HepG2 (cell line): Measurements from ENCODE around the gene SERPINA6. TPM values are rescaled to one million over a fixed set of nuclear protein-coding genes. Genes with fewer than 3 reads are reported as not detected.

Source experiments
- ATF1 ChIP-seq: IDR thresholded peaks from 2 replicates; pipeline ENCODE4 v1.6.1; 2016; ENCODE audit warnings: mild to moderate bottlenecking, control low read depth
- ATF5 ChIP-seq: sonication (generic); formaldehyde crosslinking; IDR thresholded peaks from 2 replicates; pipeline ENCODE4 v1.4.0; 2020; ENCODE audit warnings: mild to moderate bottlenecking, low read depth, missing genetic modification reagents
- DNMT1 ChIP-seq: sonication (generic); formaldehyde crosslinking; IDR thresholded peaks from 2 replicates; pipeline ENCODE4 v1.5.1; 2020; ENCODE audit warnings: mild to moderate bottlenecking, missing genetic modification reagents
- LCORL ChIP-seq, 2 experiments: fragments of 450-650 bp in 1 of 2; sonication (generic) in 1 of 2; formaldehyde crosslinking in 1 of 2; IDR thresholded peaks; 2 replicates each; pipeline versions ENCODE4 v1.5.0 to v1.6.1; 2017 to 2020; ENCODE audit warnings: antibody characterized with exemption in 1 of 2, missing genetic modification reagents in 1 of 2
- MTF2 ChIP-seq: sonication (generic); formaldehyde crosslinking; IDR thresholded peaks from 2 replicates; pipeline ENCODE4 v1.5.0; 2020; ENCODE audit warnings: missing genetic modification reagents, borderline replicate concordance
- THRA ChIP-seq: sonication (generic); formaldehyde crosslinking; IDR thresholded peaks from 2 replicates; pipeline ENCODE4 v1.4.0; 2020; ENCODE audit warnings: missing genetic modification reagents, borderline replicate concordance
- ZBTB21 ChIP-seq: sonication (generic); formaldehyde crosslinking; IDR thresholded peaks from 2 replicates; pipeline ENCODE4 v1.4.0; 2020; ENCODE audit warnings: missing genetic modification reagents
- ZNF256 ChIP-seq: sonication (generic); formaldehyde crosslinking; conservative IDR thresholded peaks from 2 replicates; pipeline ENCODE4 v1.4.0; 2020; ENCODE audit warnings: missing genetic modification reagents
- ZNF30 ChIP-seq: sonication (generic); formaldehyde crosslinking; IDR thresholded peaks from 2 replicates; pipeline ENCODE4 v1.5.0; 2020; ENCODE audit warnings: mild to moderate bottlenecking, missing genetic modification reagents
- ZNF484 ChIP-seq: sonication (generic); formaldehyde crosslinking; IDR thresholded peaks from 2 replicates; pipeline ENCODE4 v1.5.1; 2020; ENCODE audit warnings: mild to moderate bottlenecking, low read depth, missing genetic modification reagents, borderline replicate concordance
- ZNF800 ChIP-seq: sonication (generic); formaldehyde crosslinking; IDR thresholded peaks from 2 replicates; pipeline ENCODE4 v1.4.0; 2020; ENCODE audit warnings: missing genetic modification reagents
- polyA plus RNA-seq, 8 experiments: library from polyadenylated mRNA; depleted of rRNA in 3 of 8; stranded (reverse) in 7 of 8; unstranded in 1 of 8; fragments of >200 nt; fragmentation: Illumina TruSeq in 4 of 8; extraction: Trizol in 4 of 8; gene quantifications; 2 replicates each; pipeline versions ENCODE4 v1.2.1 to v1.2.3, GENCODE V29; 2011 to 2016; ENCODE audit warnings: low read depth in 4 of 8, missing spikeins in 1 of 8, mixed read lengths in 1 of 8; ENCODE audit not compliant: insufficient read depth in 1 of 8
- total RNA-seq, 5 experiments: library from RNA; depleted of rRNA; stranded (reverse); fragments of >200 nt; fragmentation: Illumina TruSeq; extraction: Trizol; gene quantifications; 2 replicates each; pipeline ENCODE4 v1.2.3, GENCODE V29; 2016; ENCODE audit warnings: low read depth in 1 of 5
- TF ChIP-seq, protein P1 (sequence below): sonication (generic); formaldehyde crosslinking; IDR thresholded peaks from 2 replicates; pipeline ENCODE4 v1.4.0; 2020; ENCODE audit warnings: mild to moderate bottlenecking, missing genetic modification reagents
- TF ChIP-seq, protein P2 (sequence below): IDR thresholded peaks from 2 replicates; pipeline ENCODE4 v1.6.1; 2016; ENCODE audit warnings: mild to moderate bottlenecking, missing biosample characterization, missing genetic modification reagents
- TF ChIP-seq, protein P3 (sequence below): sonication (generic); formaldehyde crosslinking; IDR thresholded peaks from 2 replicates; pipeline ENCODE4 v1.8.1; 2023; ENCODE audit warnings: missing genetic modification reagents, mild to moderate bottlenecking, borderline replicate concordance

Gene SERPINA6
- total and polyA plus RNA-seq, 2 of the 13 experiments (the other 11 are each of a cell fraction or from before 2014, with no cell fraction given), result 260 to 333 TPM

- TF ChIP-seq ZBTB21, result no peak
- no peak for TF ChIP-seq ZNF484 (CRISPR knock-in tag)
- no peak for TF ChIP-seq DNMT1 (CRISPR knock-in tag)
- TF ChIP-seq, protein P1, sequence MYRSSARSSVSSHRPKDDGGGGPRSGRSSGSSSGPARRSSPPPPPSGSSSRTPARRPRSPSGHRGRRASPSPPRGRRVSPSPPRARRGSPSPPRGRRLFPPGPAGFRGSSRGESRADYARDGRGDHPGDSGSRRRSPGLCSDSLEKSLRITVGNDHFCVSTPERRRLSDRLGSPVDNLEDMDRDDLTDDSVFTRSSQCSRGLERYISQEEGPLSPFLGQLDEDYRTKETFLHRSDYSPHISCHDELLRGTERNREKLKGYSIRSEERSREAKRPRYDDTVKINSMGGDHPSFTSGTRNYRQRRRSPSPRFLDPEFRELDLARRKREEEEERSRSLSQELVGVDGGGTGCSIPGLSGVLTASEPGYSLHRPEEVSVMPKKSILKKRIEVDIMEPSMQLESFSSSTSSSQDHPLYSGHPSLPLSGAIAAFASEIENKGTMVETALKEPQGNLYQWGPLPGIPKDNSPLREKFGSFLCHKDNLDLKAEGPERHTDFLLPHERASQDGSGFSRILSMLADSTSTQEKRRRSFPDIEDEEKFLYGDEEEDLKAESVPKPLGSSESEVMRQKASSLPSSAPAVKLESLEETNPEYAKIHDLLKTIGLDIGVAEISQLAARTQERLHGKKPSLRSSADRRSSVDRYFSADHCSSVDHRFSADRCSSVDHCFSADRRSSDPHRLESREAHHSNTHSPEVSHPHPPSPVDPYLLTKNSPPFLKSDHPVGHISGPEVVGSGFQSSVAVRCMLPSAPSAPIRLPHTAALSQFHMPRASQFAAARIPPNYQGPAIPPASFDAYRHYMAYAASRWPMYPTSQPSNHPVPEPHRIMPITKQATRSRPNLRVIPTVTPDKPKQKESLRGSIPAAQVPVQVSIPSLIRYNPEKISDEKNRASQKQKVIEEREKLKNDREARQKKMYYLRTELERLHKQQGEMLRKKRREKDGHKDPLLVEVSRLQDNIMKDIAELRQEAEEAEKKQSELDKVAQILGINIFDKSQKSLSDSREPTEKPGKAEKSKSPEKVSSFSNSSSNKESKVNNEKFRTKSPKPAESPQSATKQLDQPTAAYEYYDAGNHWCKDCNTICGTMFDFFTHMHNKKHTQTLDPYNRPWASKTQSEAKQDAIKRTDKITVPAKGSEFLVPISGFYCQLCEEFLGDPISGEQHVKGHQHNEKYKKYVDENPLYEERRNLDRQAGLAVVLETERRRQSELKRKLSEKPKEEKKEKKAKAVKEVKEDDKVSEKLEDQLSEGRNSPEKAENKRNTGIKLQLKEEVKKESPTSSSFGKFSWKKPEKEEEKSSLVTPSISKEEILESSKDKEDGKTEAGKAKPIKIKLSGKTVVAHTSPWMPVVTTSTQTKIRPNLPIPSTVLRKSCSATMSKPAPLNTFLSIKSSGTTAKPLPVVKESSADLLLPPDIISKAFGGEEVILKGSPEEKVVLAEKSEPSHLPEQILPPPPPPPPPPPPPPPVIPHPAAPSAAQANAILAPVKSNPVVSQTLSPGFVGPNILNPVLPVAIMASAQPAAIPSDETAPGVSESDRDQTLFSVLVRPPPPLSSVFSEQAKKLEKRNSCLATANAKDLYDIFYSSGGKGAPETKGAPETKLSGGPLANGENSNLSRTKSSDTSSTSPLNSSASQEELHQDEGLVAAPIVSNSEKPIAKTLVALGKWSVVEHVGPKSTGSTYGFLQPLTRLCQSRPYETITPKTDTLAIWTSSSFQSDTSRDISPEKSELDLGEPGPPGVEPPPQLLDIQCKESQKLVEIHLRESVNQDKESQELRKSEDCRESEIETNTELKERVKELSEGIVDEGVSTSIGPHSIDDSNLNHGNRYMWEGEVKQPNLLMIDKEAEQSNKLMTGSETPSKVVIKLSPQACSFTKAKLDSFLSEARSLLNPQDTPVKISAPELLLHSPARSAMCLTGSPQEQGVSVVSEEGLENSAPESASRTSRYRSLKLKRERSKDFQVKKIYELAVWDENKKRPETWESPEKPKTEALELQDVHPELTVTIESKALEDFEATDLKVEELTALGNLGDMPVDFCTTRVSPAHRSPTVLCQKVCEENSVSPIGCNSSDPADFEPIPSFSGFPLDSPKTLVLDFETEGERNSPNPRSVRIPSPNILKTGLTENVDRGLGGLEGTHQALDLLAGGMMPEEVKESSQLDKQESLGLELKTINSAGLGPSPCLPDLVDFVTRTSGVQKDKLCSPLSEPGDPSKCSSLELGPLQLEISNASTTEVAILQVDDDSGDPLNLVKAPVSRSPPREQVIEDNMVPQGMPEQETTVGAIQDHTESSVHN (CRISPR knock-in tag), result no peak
- TF ChIP-seq, protein P2, sequence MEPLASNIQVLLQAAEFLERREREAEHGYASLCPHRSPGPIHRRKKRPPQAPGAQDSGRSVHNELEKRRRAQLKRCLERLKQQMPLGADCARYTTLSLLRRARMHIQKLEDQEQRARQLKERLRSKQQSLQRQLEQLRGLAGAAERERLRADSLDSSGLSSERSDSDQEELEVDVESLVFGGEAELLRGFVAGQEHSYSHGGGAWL, result no peak
- no peak for TF ChIP-seq ZNF30 (CRISPR knock-in tag)
- no peak for TF ChIP-seq THRA (CRISPR knock-in tag)
- TF ChIP-seq ATF5 (CRISPR knock-in tag), result no peak
- TF ChIP-seq ZNF256 (CRISPR knock-in tag), result no peak
- no peak for TF ChIP-seq ZNF800 (CRISPR knock-in tag)
- no peak for TF ChIP-seq LCORL (IDR thresholded peaks at IDR 0.05)
- TF ChIP-seq LCORL (CRISPR knock-in tag; IDR thresholded peaks at IDR 0.05), result peak; percentile 68
- TF ChIP-seq, protein P3, sequence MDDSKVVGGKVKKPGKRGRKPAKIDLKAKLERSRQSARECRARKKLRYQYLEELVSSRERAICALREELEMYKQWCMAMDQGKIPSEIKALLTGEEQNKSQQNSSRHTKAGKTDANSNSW, result no peak
- no peak for TF ChIP-seq MTF2 (CRISPR knock-in tag)
- no peak for TF ChIP-seq ATF1 (CRISPR knock-in tag)
These were observed 32.2 kb upstream of the SERPINA6 start (continued) for GRCh38 chr14:94355191-94355794.
